Mammary epithelial cell (primary cell): ENCODE results near the gene NOXA1.

Experiments used
- CTCF ChIP-seq, 2 donors: IDR thresholded peaks in 1 of 2; conservative IDR thresholded peaks in 1 of 2; 2 replicates each; pipeline ENCODE4 v1.5.1; 2011 to 2012; ENCODE audit warnings: inconsistent platforms in 2 of 2, low read length in 2 of 2, mild to moderate bottlenecking in 2 of 2, control low read depth in 1 of 2, low read depth in 1 of 2; ENCODE audit not compliant: insufficient read depth in 1 of 2; ENCODE audit errors: extremely low read depth in 1 of 2
- EZH2 ChIP-seq: IDR thresholded peaks from 2 replicates; pipeline ENCODE4 v1.6.1; 2012; ENCODE audit warnings: low read length, inconsistent platforms, borderline replicate concordance

GRCh38 chr9:137459601-137460362, 36.6 kb downstream of the NOXA1 start:
- no peak for TF ChIP-seq CTCF (conservative IDR thresholded peaks at IDR 0.05 in 1 of 2, IDR thresholded peaks at IDR 0.05 in 1 of 2; ENCODE audit: extremely low read depth in 1 of 2, insufficient read depth in 1 of 2, low read depth in 1 of 2, low read length in 2 of 2)
- TF ChIP-seq EZH2, result no peak
